Memory B cell (primary cell): Measurements from ENCODE around the gene MEF2A.
"Not testable (repeated sequence)": the region's sequence is repeated elsewhere in the genome, so short reads cannot be mapped to it uniquely, and the experiment has no call there.

Experiments
- ATAC-seq: fragments of 150-1000 bp; cut with Tn5 transposase; 2 replicates; pipeline ENCODE4 v1.10.0; 2021; ENCODE audit warnings: low read depth, mild to moderate bottlenecking, moderate library complexity
- DNase-seq, 2 donors: peaks; one replicate each; pipeline ENCODE4 v3.0.0; 2022; ENCODE audit warnings: low spot score in 2 of 2
- H3K27ac Mint-ChIP-seq: one replicate; pipeline ENCODE4 v1.8.0; 2022; ENCODE audit warnings: mild to moderate bottlenecking, moderate library complexity, mixed read lengths
- H3K27me3 Mint-ChIP-seq: one replicate; pipeline ENCODE4 v1.8.0; 2022; ENCODE audit warnings: mixed read lengths
- H3K36me3 Mint-ChIP-seq: one replicate; pipeline ENCODE4 v1.8.0; 2022; ENCODE audit warnings: mild to moderate bottlenecking, mixed read lengths
- H3K4me1 Mint-ChIP-seq: one replicate; pipeline ENCODE4 v1.8.0; 2022; ENCODE audit warnings: mixed read lengths
- H3K4me3 Mint-ChIP-seq: one replicate; pipeline ENCODE4 v1.8.0; 2022; ENCODE audit warnings: mild to moderate bottlenecking, moderate library complexity, mixed read lengths
- H3K9me3 Mint-ChIP-seq: one replicate; pipeline ENCODE4 v1.8.0; 2022; ENCODE audit warnings: mixed read lengths

MEF2A gene

GRCh38 chr15:99662903-99663302 is 97.1 kb downstream of the MEF2A start:
- Mint-ChIP-seq H3K9me3 (peaks cover 2% of the 10 kb centered on the region), H3K27ac (no peak overlapping the region), H3K4me3 (no peak overlapping the region), H3K4me1 (peaks cover 9% of the 10 kb centered on the region), H3K27me3 (no peaks in the 10 kb centered on the region), H3K36me3 (peaks cover 28% of the 10 kb centered on the region)
- no peak for DNase-seq
- no peak for ATAC-seq

- DNase-seq, ATAC-seq, H3K4me3 Mint-ChIP-seq, H3K27ac Mint-ChIP-seq, H3K9me3 Mint-ChIP-seq, H3K4me1 Mint-ChIP-seq, H3K27me3 Mint-ChIP-seq: not testable (repeated sequence)
- peaks cover 20% of the 10 kb centered on the region for H3K36me3 Mint-ChIP-seq
Observed at GRCh38 chr15:99666073-99666472, 100.3 kb downstream of the MEF2A start.

- no peak for ATAC-seq
- no peaks in the 10 kb centered on the region for H3K27me3 Mint-ChIP-seq
Observed at GRCh38 chr15:99668533-99669182, 102.9 kb downstream of the MEF2A start.

GRCh38 chr15:99669250-99669649 is 103.5 kb downstream of the MEF2A start:
- H3K9me3 Mint-ChIP-seq: peaks cover 2% of the 10 kb centered on the region
- DNase-seq: no peak
- H3K36me3 Mint-ChIP-seq: peaks cover 25% of the 10 kb centered on the region
- ATAC-seq: no peak
- H3K27ac Mint-ChIP-seq: peak overlapping the region; percentile 18
- H3K27me3 Mint-ChIP-seq: no peaks in the 10 kb centered on the region
- H3K4me1 Mint-ChIP-seq: peaks cover 3% of the 10 kb centered on the region
- no peak overlapping the region for H3K4me3 Mint-ChIP-seq

More at GRCh38 chr15:99668533-99669182, 102.9 kb downstream of the MEF2A start:
- no peak for DNase-seq
- Mint-ChIP-seq H3K27ac (peak overlapping the region; percentile 18), H3K36me3 (peaks cover 28% of the 10 kb centered on the region), H3K9me3 (peaks cover 2% of the 10 kb centered on the region), H3K4me1 (peaks cover 3% of the 10 kb centered on the region), H3K4me3 (no peak overlapping the region)

- ATAC-seq (no peak), DNase-seq (no peak)
- no peak overlapping the region for H3K4me3 Mint-ChIP-seq
- no peaks in the 10 kb centered on the region for H3K4me1 Mint-ChIP-seq
- H3K27ac Mint-ChIP-seq: no peak overlapping the region
- H3K9me3 Mint-ChIP-seq: no peaks in the 10 kb centered on the region
- H3K27me3 Mint-ChIP-seq: no peaks in the 10 kb centered on the region
- peaks cover 27% of the 10 kb centered on the region for H3K36me3 Mint-ChIP-seq
Observed at GRCh38 chr15:99671926-99672635, 106.3 kb downstream of the MEF2A start.

GRCh38 chr15:99673111-99673510 is 107.3 kb downstream of the MEF2A start:
- Mint-ChIP-seq H3K9me3 (no peaks in the 10 kb centered on the region), H3K4me3 (no peak overlapping the region), H3K27me3 (no peaks in the 10 kb centered on the region), H3K27ac (no peak overlapping the region), H3K36me3 (peaks cover 33% of the 10 kb centered on the region), H3K4me1 (no peaks in the 10 kb centered on the region)
- DNase-seq: no peak
- no peak for ATAC-seq

GRCh38 chr15:99674279-99674678 is 108.5 kb downstream of the MEF2A start:
- Mint-ChIP-seq H3K4me3 (no peak overlapping the region), H3K27me3 (no peaks in the 10 kb centered on the region), H3K9me3 (no peaks in the 10 kb centered on the region), H3K4me1 (no peaks in the 10 kb centered on the region), H3K27ac (peak overlapping the region; percentile 38), H3K36me3 (peaks cover 39% of the 10 kb centered on the region)
- no peak for DNase-seq
- ATAC-seq: no peak

- Mint-ChIP-seq H3K27me3 (no peaks in the 10 kb centered on the region), H3K27ac (no peak overlapping the region), H3K36me3 (peaks cover 44% of the 10 kb centered on the region), H3K9me3 (no peaks in the 10 kb centered on the region), H3K4me1 (peaks cover 12% of the 10 kb centered on the region), H3K4me3 (no peak overlapping the region)
- no peak for ATAC-seq
- DNase-seq: no peak
Observed at GRCh38 chr15:99677540-99678134, 111.9 kb downstream of the MEF2A start.

- H3K27ac Mint-ChIP-seq: peak overlapping the region; percentile 28
- H3K4me1 Mint-ChIP-seq: peaks cover 25% of the 10 kb centered on the region
- peaks cover 2% of the 10 kb centered on the region for H3K9me3 Mint-ChIP-seq
- ATAC-seq (no peak), DNase-seq (no peak)
- H3K27me3 Mint-ChIP-seq: no peaks in the 10 kb centered on the region
- no peak overlapping the region for H3K4me3 Mint-ChIP-seq
- H3K36me3 Mint-ChIP-seq: peaks cover 52% of the 10 kb centered on the region
Observed at GRCh38 chr15:99680276-99680675, 114.5 kb downstream of the MEF2A start.

GRCh38 chr15:99681990-99682389 is 116.2 kb downstream of the MEF2A start:
- Mint-ChIP-seq H3K27me3 (no peaks in the 10 kb centered on the region), H3K27ac (no peak overlapping the region), H3K4me3 (no peak overlapping the region), H3K36me3 (peaks cover 59% of the 10 kb centered on the region), H3K9me3 (peaks cover 2% of the 10 kb centered on the region), H3K4me1 (peaks cover 28% of the 10 kb centered on the region)
- ATAC-seq: no peak
- no peak for DNase-seq

GRCh38 chr15:99682455-99682854 is 116.7 kb downstream of the MEF2A start:
- Mint-ChIP-seq H3K36me3 (peaks cover 57% of the 10 kb centered on the region), H3K9me3 (peaks cover 2% of the 10 kb centered on the region), H3K27ac (peak overlapping the region; percentile 59), H3K27me3 (no peaks in the 10 kb centered on the region), H3K4me3 (no peak overlapping the region), H3K4me1 (peaks cover 30% of the 10 kb centered on the region)
- ATAC-seq (no peak), DNase-seq (no peak)

- Mint-ChIP-seq H3K4me1 (peaks cover 30% of the 10 kb centered on the region), H3K9me3 (peaks cover 2% of the 10 kb centered on the region), H3K27me3 (no peaks in the 10 kb centered on the region), H3K36me3 (peaks cover 59% of the 10 kb centered on the region), H3K4me3 (peak overlapping the region; percentile 24), H3K27ac (peak overlapping the region; percentile 59)
- ATAC-seq: peak; percentile 32
- no peak for DNase-seq
Observed at GRCh38 chr15:99683000-99683670, 117.4 kb downstream of the MEF2A start.

GRCh38 chr15:99686290-99686689 is 120.5 kb downstream of the MEF2A start:
- H3K9me3 Mint-ChIP-seq: peaks cover 2% of the 10 kb centered on the region
- H3K36me3 Mint-ChIP-seq: peaks cover 56% of the 10 kb centered on the region
- ATAC-seq: no peak
- no peak overlapping the region for H3K4me3 Mint-ChIP-seq
- peaks cover 26% of the 10 kb centered on the region for H3K4me1 Mint-ChIP-seq
- peak overlapping the region; percentile 35 for H3K27ac Mint-ChIP-seq
- DNase-seq: no peak
- no peaks in the 10 kb centered on the region for H3K27me3 Mint-ChIP-seq

GRCh38 chr15:99692825-99693224 is 127.0 kb downstream of the MEF2A start:
- peak overlapping the region; percentile 75 for H3K27ac Mint-ChIP-seq
- no peaks in the 10 kb centered on the region for H3K9me3 Mint-ChIP-seq
- ATAC-seq: no peak
- H3K27me3 Mint-ChIP-seq: no peaks in the 10 kb centered on the region
- peaks cover 40% of the 10 kb centered on the region for H3K36me3 Mint-ChIP-seq
- H3K4me3 Mint-ChIP-seq: no peak overlapping the region
- H3K4me1 Mint-ChIP-seq: no peaks in the 10 kb centered on the region
- no peak for DNase-seq
